ENCODE results near the gene GNAI2. TPM values are rescaled to one million over a fixed set of nuclear protein-coding genes. Genes with fewer than 3 reads are reported as not detected.
A peak's percentile ranks its signal among the peaks of the same experiment; 100 is the strongest.

Gene GNAI2
- polyA plus RNA-seq, 1 donor (not counting 4 experiments of a cell fraction or from before 2014, with no cell fraction given) = 268 TPM

GRCh38 chr3:50241713-50242380 lies 5.8 kb downstream of the GNAI2 start:
- DNase-seq (ENCODE audit: low read depth, low spot score) = no peak
- Histone ChIP-seq H3K36me3 (ENCODE audit: control insufficient read depth in 2 of 2, extremely low read depth in 1 of 2, insufficient read depth in 2 of 2, low read length in 2 of 2) (peaks cover 15 to 19% of the 10 kb centered on the region in 2 experiments), H3K27ac (ENCODE audit: control insufficient read depth, insufficient read depth, low read length) (no peak overlapping the region), H2AFZ (ENCODE audit: control insufficient read depth, low read length) (no peak overlapping the region), H3K4me1 (ENCODE audit: control insufficient read depth, extremely low read depth, insufficient read depth, low read length) (peaks cover 65% of the 10 kb centered on the region), H3K9me1 (ENCODE audit: control insufficient read depth, extremely low read depth, insufficient read depth, low read length) (peaks cover 3% of the 10 kb centered on the region), H3K4me3 (ENCODE audit: control insufficient read depth in 2 of 3, extremely low read depth in 1 of 3, insufficient read depth in 2 of 3, low read depth in 1 of 3, low read length in 3 of 3) (no peak overlapping the region), H3K9ac (ENCODE audit: control insufficient read depth, extremely low read depth, insufficient read depth, low read length) (no peak overlapping the region), H3K9me3 (ENCODE audit: control insufficient read depth, low read depth, low read length) (no peaks in the 10 kb centered on the region), H4K20me1 (ENCODE audit: control insufficient read depth, extremely low read depth, insufficient read depth, low read length) (peaks cover 18% of the 10 kb centered on the region), H3K79me2 (ENCODE audit: control insufficient read depth, insufficient read depth, low read length) (peaks cover 87% of the 10 kb centered on the region), H3K27me3 (ENCODE audit: control insufficient read depth, extremely low read depth, insufficient read depth, low read length) (no peaks in the 10 kb centered on the region), H3K4me2 (ENCODE audit: control insufficient read depth, extremely low read depth, insufficient read depth, low read depth, low read length) (no peak overlapping the region)
- TF ChIP-seq CTCF (optimal IDR thresholded peaks at IDR 0.05 in 1 of 3, IDR thresholded peaks at IDR 0.05 in 1 of 3, conservative IDR thresholded peaks at IDR 0.05 in 1 of 3; ENCODE audit: extremely low read depth in 1 of 3, insufficient read depth in 2 of 3, low read length in 3 of 3) = no peak
- no peak for TF ChIP-seq EZH2 (IDR thresholded peaks at IDR 0.05; ENCODE audit: low read length)
- dilution Hi-C loops (cut with MboI; ENCODE audit: extremely low pct_ligation_motif_present, low sequenced_read_pairs) = no loop called here
- no peak for FAIRE-seq

GRCh38 chr3:50242381-50242770 lies 6.4 kb downstream of the GNAI2 start:
- Histone ChIP-seq H3K36me3 (ENCODE audit: control insufficient read depth in 2 of 2, extremely low read depth in 1 of 2, insufficient read depth in 2 of 2, low read length in 2 of 2) (peaks cover 17 to 24% of the 10 kb centered on the region in 2 experiments), H4K20me1 (ENCODE audit: control insufficient read depth, extremely low read depth, insufficient read depth, low read length) (peaks cover 18% of the 10 kb centered on the region), H3K9me3 (ENCODE audit: control insufficient read depth, low read depth, low read length) (no peaks in the 10 kb centered on the region), H3K4me2 (ENCODE audit: control insufficient read depth, extremely low read depth, insufficient read depth, low read depth, low read length) (no peak overlapping the region), H3K79me2 (ENCODE audit: control insufficient read depth, insufficient read depth, low read length) (peaks cover 86% of the 10 kb centered on the region), H3K9ac (ENCODE audit: control insufficient read depth, extremely low read depth, insufficient read depth, low read length) (no peak overlapping the region), H3K4me1 (ENCODE audit: control insufficient read depth, extremely low read depth, insufficient read depth, low read length) (peaks cover 69% of the 10 kb centered on the region), H3K9me1 (ENCODE audit: control insufficient read depth, extremely low read depth, insufficient read depth, low read length) (peaks cover 3% of the 10 kb centered on the region), H3K27ac (ENCODE audit: control insufficient read depth, insufficient read depth, low read length) (peak overlapping the region; percentile 62), H3K4me3 (ENCODE audit: control insufficient read depth in 2 of 3, extremely low read depth in 1 of 3, insufficient read depth in 2 of 3, low read depth in 1 of 3, low read length in 3 of 3) (no peak overlapping the region), H3K27me3 (ENCODE audit: control insufficient read depth, extremely low read depth, insufficient read depth, low read length) (no peaks in the 10 kb centered on the region), H2AFZ (ENCODE audit: control insufficient read depth, low read length) (no peak overlapping the region)
- dilution Hi-C loops (cut with MboI; ENCODE audit: extremely low pct_ligation_motif_present, low sequenced_read_pairs) = no loop called here
- FAIRE-seq = no peak
- no peak for DNase-seq (ENCODE audit: low read depth, low spot score)
- TF ChIP-seq CTCF (optimal IDR thresholded peaks at IDR 0.05 in 1 of 3, IDR thresholded peaks at IDR 0.05 in 1 of 3, conservative IDR thresholded peaks at IDR 0.05 in 1 of 3; ENCODE audit: extremely low read depth in 1 of 3, insufficient read depth in 2 of 3, low read length in 3 of 3) (no peak), EZH2 (IDR thresholded peaks at IDR 0.05; ENCODE audit: low read length) (no peak)
